Measurements from ENCODE around the gene TMEM204.

- no peak for TF ChIP-seq POLR2A (IDR thresholded peaks at IDR 0.05; ENCODE audit: low read depth)
- no peak for TF ChIP-seq CTCF (IDR thresholded peaks at IDR 0.05)
Measured at GRCh38 chr16:1572673-1573072, 39.2 kb downstream of the TMEM204 start.
